ENCODE results near the gene SLC22A5.

SLC22A5 gene

DNA sequence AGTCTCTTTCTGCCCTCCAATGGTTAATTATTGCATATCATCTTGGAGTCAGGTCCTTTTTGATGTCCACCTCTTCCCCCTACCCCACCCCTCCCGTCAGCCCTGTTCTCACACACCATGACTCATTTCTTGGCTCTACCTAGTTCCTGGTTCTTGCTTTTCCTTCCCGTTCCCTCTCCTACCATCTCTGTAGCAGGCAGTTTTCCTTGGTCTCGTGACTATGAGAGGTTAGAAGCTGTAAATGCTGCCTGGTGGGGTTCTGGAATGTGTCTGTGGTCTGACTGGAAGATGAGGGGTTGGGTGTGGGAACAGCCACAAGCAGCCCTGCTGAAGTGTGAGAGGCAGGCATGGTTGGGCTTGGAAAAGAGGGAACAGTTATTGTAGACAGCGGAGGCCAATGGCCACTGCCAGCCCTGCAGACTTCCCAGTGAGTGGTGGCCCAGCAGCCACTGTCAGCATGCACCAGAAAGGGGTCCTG, 18.2 kb downstream of the SLC22A5 start:
- no peak overlapping the region for H2AFZ ChIP-seq (ENCODE audit: low read length)
- no peaks in the 10 kb centered on the region for H3K9me3 ChIP-seq (replicated peaks; ENCODE audit: insufficient read depth, low read length)
- H3F3A ChIP-seq (ENCODE audit: insufficient read depth, low read length), result 0 out of 2 replicates have a peak, but pooled peaks cover 2% of the 10 kb centered on the region
- DNase-seq, result no peak
- no peaks in the 10 kb centered on the region for H3K79me2 ChIP-seq (ENCODE audit: low read length)
- H3K9ac ChIP-seq (ENCODE audit: low read length), result no peak overlapping the region
- no peaks in the 10 kb centered on the region for H3K27me3 ChIP-seq (replicated peaks; ENCODE audit: insufficient read depth, low read length)
- H3K9me2 ChIP-seq (replicated peaks; ENCODE audit: insufficient read depth, low read length), result no peaks in the 10 kb centered on the region
- H3K4me3 ChIP-seq (ENCODE audit: low read length), result no peak overlapping the region
- no peak overlapping the region for H3K4me2 ChIP-seq (ENCODE audit: low read depth, low read length)
- no peak overlapping the region for H3K27ac ChIP-seq (ENCODE audit: low read length)
- peaks cover 31% of the 10 kb centered on the region for H3K4me1 ChIP-seq (ENCODE audit: low read length)
- H4K20me1 ChIP-seq (ENCODE audit: insufficient read depth, low read length), result no peaks in the 10 kb centered on the region
- no peaks in the 10 kb centered on the region for H3K36me3 ChIP-seq (replicated peaks; ENCODE audit: insufficient read depth, low read length)
- TF ChIP-seq, protein P1, sequence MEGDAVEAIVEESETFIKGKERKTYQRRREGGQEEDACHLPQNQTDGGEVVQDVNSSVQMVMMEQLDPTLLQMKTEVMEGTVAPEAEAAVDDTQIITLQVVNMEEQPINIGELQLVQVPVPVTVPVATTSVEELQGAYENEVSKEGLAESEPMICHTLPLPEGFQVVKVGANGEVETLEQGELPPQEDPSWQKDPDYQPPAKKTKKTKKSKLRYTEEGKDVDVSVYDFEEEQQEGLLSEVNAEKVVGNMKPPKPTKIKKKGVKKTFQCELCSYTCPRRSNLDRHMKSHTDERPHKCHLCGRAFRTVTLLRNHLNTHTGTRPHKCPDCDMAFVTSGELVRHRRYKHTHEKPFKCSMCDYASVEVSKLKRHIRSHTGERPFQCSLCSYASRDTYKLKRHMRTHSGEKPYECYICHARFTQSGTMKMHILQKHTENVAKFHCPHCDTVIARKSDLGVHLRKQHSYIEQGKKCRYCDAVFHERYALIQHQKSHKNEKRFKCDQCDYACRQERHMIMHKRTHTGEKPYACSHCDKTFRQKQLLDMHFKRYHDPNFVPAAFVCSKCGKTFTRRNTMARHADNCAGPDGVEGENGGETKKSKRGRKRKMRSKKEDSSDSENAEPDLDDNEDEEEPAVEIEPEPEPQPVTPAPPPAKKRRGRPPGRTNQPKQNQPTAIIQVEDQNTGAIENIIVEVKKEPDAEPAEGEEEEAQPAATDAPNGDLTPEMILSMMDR (IDR thresholded peaks at IDR 0.05; ENCODE audit: low read length), result no peak
- TF ChIP-seq EZH2 (optimal IDR thresholded peaks at IDR 0.05; ENCODE audit: low read depth, low read length) (no peak), EZH2phosphoT487 (IDR thresholded peaks at IDR 0.05; ENCODE audit: low read length) (no peak)

DNA sequence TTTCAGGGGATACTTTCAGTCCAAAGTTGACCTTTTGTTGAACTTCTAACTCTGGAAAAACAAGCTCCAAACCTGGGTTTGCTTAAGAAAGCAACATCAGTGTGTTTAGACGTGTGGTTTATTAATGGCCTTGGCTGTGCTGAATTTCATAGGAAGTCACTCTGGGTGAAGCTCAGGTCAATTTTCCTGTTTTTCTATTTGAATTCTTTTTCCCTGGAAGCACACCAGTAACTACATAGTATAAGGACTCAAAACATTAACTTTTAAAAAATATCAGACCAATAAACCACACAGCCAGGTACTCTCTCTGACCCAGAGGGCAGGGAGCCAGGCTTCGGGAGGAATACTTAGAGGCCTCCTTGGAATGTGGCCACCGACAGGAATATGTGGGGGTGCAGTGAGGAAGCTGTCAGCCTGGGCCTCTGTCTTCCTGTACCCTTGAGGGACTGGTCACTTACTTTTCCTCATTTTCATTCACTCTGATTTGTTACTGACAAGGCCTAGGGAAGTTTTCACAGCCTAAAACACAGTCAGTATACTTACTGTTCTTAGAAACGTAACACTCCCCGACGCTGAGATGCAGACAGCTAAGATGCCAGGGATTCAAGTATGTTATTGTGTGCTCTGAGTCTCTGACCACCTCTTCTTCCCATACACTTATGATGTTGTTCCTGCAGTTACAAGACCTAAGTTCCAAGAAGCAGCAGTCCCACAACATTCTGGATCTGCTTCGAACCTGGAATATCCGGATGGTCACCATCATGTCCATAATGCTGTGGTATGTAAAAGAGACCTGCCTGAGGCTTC, 18.9 kb downstream of the SLC22A5 start:
- H3F3A ChIP-seq (ENCODE audit: insufficient read depth, low read length), result 0 out of 2 replicates have a peak, but pooled peaks cover 2% of the 10 kb centered on the region
- peaks cover 31% of the 10 kb centered on the region for H3K4me1 ChIP-seq (ENCODE audit: low read length)
- no peaks in the 10 kb centered on the region for H3K27me3 ChIP-seq (replicated peaks; ENCODE audit: insufficient read depth, low read length)
- H2AFZ ChIP-seq (ENCODE audit: low read length), result no peak overlapping the region
- H3K9ac ChIP-seq (ENCODE audit: low read length), result no peak overlapping the region
- H3K27ac ChIP-seq (ENCODE audit: low read length), result no peak overlapping the region
- H3K4me3 ChIP-seq (ENCODE audit: low read length), result no peak overlapping the region
- no peaks in the 10 kb centered on the region for H3K9me3 ChIP-seq (replicated peaks; ENCODE audit: insufficient read depth, low read length)
- H3K9me2 ChIP-seq (replicated peaks; ENCODE audit: insufficient read depth, low read length), result no peaks in the 10 kb centered on the region
- DNase-seq, result peak; percentile 48
- H3K79me2 ChIP-seq (ENCODE audit: low read length), result no peaks in the 10 kb centered on the region
- no peaks in the 10 kb centered on the region for H3K36me3 ChIP-seq (replicated peaks; ENCODE audit: insufficient read depth, low read length)
- no peaks in the 10 kb centered on the region for H4K20me1 ChIP-seq (ENCODE audit: insufficient read depth, low read length)
- H3K4me2 ChIP-seq (ENCODE audit: low read depth, low read length), result no peak overlapping the region
- TF ChIP-seq, protein P1 (IDR thresholded peaks at IDR 0.05; ENCODE audit: low read length), result no peak
- TF ChIP-seq EZH2phosphoT487 (IDR thresholded peaks at IDR 0.05; ENCODE audit: low read length), result no peak
- no peak for TF ChIP-seq EZH2 (optimal IDR thresholded peaks at IDR 0.05; ENCODE audit: low read depth, low read length)

DNA sequence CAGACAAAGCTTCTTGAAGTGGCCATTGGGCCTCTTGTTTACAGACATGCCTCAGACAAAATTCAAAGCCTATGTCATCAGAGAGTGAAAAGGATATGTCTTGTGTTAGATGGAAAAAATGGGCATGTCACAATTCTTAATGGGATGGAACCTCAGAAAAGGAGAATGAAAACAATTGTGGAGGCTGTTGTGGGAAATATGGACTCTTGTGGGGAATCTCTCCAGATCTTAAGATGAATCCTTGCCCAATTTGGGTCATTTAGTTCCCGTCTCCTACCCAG, 19.5 kb downstream of the SLC22A5 start:
- TF ChIP-seq, protein P1 (IDR thresholded peaks at IDR 0.05; ENCODE audit: low read length), result no peak
- Histone ChIP-seq H2AFZ (ENCODE audit: low read length) (no peak overlapping the region), H3K27me3 (replicated peaks; ENCODE audit: insufficient read depth, low read length) (no peaks in the 10 kb centered on the region), H3K9ac (ENCODE audit: low read length) (no peak overlapping the region), H3K79me2 (ENCODE audit: low read length) (no peaks in the 10 kb centered on the region), H3K9me3 (replicated peaks; ENCODE audit: insufficient read depth, low read length) (no peaks in the 10 kb centered on the region), H3K9me2 (replicated peaks; ENCODE audit: insufficient read depth, low read length) (no peaks in the 10 kb centered on the region), H3K36me3 (replicated peaks; ENCODE audit: insufficient read depth, low read length) (no peaks in the 10 kb centered on the region), H3F3A (ENCODE audit: insufficient read depth, low read length) (0 out of 2 replicates have a peak, but pooled peaks cover 2% of the 10 kb centered on the region), H3K4me3 (ENCODE audit: low read length) (no peak overlapping the region), H3K4me1 (ENCODE audit: low read length) (peaks cover 31% of the 10 kb centered on the region), H4K20me1 (ENCODE audit: insufficient read depth, low read length) (no peaks in the 10 kb centered on the region), H3K4me2 (ENCODE audit: low read depth, low read length) (no peak overlapping the region), H3K27ac (ENCODE audit: low read length) (no peak overlapping the region)
- no peak for DNase-seq

Data from MM.1S (cell line).